Breast epithelium (tissue), 3 donors: Measurements from ENCODE around the gene TRAPPC5.

Experiments used
- POLR2AphosphoS5 ChIP-seq, 3 donors: sonication (generic); formaldehyde crosslinking; IDR thresholded peaks; one replicate each; pipeline ENCODE4 v1.6.1; 2017; ENCODE audit warnings: antibody characterized with exemption in 3 of 3
- TF ChIP-seq, protein P1 (sequence below), 3 donors: fragments of 450-650 bp; IDR thresholded peaks; one replicate each; pipeline ENCODE4 v1.5.1; 2016 to 2017; ENCODE audit warnings: antibody characterized with exemption in 3 of 3, mild to moderate bottlenecking in 3 of 3, moderate library complexity in 3 of 3

DNA sequence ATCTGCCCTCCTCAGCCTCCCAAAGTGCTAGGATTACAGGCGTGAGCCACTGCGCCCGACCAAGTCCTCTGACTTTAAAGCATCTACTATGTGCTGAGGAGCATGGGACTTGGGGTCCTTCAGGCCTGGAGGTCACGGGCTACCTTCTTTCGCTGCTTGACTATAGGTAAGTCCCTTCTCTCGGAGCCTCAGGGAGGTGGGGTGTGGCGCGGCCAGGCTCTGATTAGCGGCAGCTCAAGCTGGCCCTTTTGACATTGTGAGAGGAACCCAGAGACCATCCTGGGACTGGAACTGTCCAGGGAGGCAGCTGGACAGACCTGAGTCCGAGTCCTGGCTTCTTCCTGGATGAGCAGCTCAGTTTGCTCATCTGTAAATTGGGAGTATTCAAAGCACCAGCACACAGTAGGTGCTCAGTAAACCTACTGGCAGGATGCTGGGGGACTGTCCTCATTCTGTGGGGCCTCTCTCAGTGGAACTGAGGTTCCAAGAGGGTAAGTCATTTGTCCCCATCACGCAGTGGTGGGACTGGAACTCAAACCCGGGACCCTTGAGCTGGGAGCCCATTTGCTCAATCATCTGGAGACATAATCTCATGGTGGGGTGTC, 20.5 kb downstream of the TRAPPC5 start:
- TF ChIP-seq POLR2AphosphoS5 (IDR thresholded peaks at IDR 0.05), result no peak
- TF ChIP-seq, protein P1, sequence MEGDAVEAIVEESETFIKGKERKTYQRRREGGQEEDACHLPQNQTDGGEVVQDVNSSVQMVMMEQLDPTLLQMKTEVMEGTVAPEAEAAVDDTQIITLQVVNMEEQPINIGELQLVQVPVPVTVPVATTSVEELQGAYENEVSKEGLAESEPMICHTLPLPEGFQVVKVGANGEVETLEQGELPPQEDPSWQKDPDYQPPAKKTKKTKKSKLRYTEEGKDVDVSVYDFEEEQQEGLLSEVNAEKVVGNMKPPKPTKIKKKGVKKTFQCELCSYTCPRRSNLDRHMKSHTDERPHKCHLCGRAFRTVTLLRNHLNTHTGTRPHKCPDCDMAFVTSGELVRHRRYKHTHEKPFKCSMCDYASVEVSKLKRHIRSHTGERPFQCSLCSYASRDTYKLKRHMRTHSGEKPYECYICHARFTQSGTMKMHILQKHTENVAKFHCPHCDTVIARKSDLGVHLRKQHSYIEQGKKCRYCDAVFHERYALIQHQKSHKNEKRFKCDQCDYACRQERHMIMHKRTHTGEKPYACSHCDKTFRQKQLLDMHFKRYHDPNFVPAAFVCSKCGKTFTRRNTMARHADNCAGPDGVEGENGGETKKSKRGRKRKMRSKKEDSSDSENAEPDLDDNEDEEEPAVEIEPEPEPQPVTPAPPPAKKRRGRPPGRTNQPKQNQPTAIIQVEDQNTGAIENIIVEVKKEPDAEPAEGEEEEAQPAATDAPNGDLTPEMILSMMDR (IDR thresholded peaks at IDR 0.05), result no peak
